Vagina (tissue), 2 donors: ENCODE measurements around the gene AASDHPPT. TPM values are rescaled to one million over a fixed set of nuclear protein-coding genes. Genes with fewer than 3 reads are reported as not detected.
A peak's percentile ranks its signal among the peaks of the same experiment; 100 is the strongest.

ENCODE experiments used
- DNase-seq, 2 donors: peaks; one replicate each; pipeline ENCODE4 v3.0.0-alpha.2; 2017; ENCODE audit errors: extremely low spot score in 2 of 2
- H3K27ac ChIP-seq: fragments of 200-600 bp; sonication (generic); one replicate; pipeline ENCODE4 v1.5.1; 2019
- H3K27me3 ChIP-seq: fragments of 200-600 bp; sonication (generic); one replicate; pipeline ENCODE4 v1.5.1; 2019
- H3K36me3 ChIP-seq, 2 donors: fragments of 200-600 bp; sonication (generic); one replicate each; pipeline ENCODE4 v1.5.1; 2017 to 2019
- H3K4me1 ChIP-seq: fragments of 200-600 bp; sonication (generic); one replicate; pipeline ENCODE4 v1.5.1; 2019
- H3K4me3 ChIP-seq, 2 donors: fragments of 200-600 bp; sonication (generic); 1 replicate in 1 of 2; 2 replicates in 1 of 2; pipeline ENCODE4 v1.5.1; 2016 to 2019
- H3K9me3 ChIP-seq: fragments of 200-600 bp; sonication (generic); one replicate; pipeline ENCODE4 v1.5.1; 2019
- POLR2A ChIP-seq, 2 donors: fragments of 450-650 bp; IDR thresholded peaks; one replicate each; pipeline ENCODE4 v1.6.1; 2017; ENCODE audit warnings: antibody characterized with exemption in 2 of 2, mild to moderate bottlenecking in 2 of 2, moderate library complexity in 2 of 2
- POLR2AphosphoS5 ChIP-seq, 2 donors: sonication (generic); formaldehyde crosslinking; IDR thresholded peaks; one replicate each; pipeline ENCODE4 v1.9.0; 2017; ENCODE audit warnings: antibody characterized with exemption in 2 of 2, mild to moderate bottlenecking in 2 of 2, low read depth in 1 of 2; ENCODE audit not compliant: insufficient read depth in 1 of 2
- intact Hi-C: fragments of 100-400 bp; cut with DNase I; formaldehyde crosslinking; loops from one replicate; pipeline ENCODE4 v1.15.1; 2023
- total RNA-seq: library from RNA; depleted of rRNA; stranded (reverse); fragments of >200 nt; gene quantifications from one replicate; pipeline ENCODE4 v1.2.3, GENCODE V29; 2016
- TF ChIP-seq, protein P1 (sequence below), 3 experiments: fragments of 450-650 bp in 2 of 3; fragments of 200-600 bp in 1 of 3; sonication (generic) in 1 of 3; IDR thresholded peaks; one replicate each; pipeline ENCODE4 v1.5.1; 2017 to 2019; ENCODE audit warnings: antibody characterized with exemption in 3 of 3, mild to moderate bottlenecking in 2 of 3, moderate library complexity in 2 of 3

AASDHPPT gene, protein sequence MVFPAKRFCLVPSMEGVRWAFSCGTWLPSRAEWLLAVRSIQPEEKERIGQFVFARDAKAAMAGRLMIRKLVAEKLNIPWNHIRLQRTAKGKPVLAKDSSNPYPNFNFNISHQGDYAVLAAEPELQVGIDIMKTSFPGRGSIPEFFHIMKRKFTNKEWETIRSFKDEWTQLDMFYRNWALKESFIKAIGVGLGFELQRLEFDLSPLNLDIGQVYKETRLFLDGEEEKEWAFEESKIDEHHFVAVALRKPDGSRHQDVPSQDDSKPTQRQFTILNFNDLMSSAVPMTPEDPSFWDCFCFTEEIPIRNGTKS
- 36.8 TPM for total RNA-seq

DNA sequence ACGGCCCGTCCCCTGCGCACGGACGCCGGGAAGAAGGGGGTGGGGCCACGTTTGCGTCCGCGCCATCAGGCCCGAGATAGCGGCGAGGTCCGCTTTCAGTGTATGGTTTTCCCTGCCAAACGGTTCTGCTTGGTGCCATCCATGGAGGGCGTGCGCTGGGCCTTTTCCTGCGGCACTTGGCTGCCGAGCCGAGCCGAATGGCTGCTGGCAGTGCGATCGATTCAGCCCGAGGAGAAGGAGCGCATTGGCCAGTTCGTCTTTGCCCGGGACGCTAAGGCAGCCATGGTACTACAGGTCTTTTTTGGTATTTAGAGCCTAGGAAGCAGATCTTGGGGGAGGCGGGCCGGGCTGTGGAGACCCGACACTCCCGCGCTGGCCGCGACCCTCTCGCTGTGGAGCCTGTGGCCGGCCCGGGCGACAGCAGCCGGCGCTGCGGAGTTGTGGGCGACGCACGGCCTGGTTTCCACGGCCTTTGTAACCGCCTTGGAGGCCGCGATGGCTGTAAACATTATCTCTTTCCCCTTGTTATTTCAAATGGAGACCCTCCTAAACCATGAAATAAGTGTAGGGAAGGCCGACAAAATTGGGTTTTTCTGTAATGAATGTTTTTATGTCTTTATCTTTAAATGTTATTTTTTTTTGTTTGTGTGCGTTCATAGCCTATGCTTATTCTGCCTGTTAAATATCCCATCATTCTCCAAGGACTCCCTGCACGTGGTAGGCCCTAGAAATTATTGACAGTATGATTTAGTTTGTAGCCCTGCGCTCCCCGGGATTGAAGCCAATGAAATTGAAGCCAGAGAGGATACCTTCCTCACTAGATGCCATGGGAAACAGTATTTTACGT is at the start of gene AASDHPPT:
AASDHPPT (plus strand) TSS at position 54 of the 847 bp plus-strand sequence; CDS start at position 103, 49 bp downstream.
- peak within 1 kb of the TSS; percentile 84 to 91 for H3K4me3 ChIP-seq
- H3K9me3 ChIP-seq = no peaks in the 10 kb centered on the region
- H3K27ac ChIP-seq = peak within 1 kb of the TSS; percentile 96
- H3K27me3 ChIP-seq = no peaks in the 10 kb centered on the region
- peaks cover 0 to 16% of the 10 kb centered on the region in 2 donors for H3K36me3 ChIP-seq
- TF ChIP-seq POLR2A (IDR thresholded peaks at IDR 0.05) (peak in 1 of 2 donors; percentile 66), POLR2AphosphoS5 (IDR thresholded peaks at IDR 0.05; ENCODE audit: insufficient read depth in 1 of 2, low read depth in 1 of 2) (peak; percentile 10 to 94)
- TF ChIP-seq, protein P1, sequence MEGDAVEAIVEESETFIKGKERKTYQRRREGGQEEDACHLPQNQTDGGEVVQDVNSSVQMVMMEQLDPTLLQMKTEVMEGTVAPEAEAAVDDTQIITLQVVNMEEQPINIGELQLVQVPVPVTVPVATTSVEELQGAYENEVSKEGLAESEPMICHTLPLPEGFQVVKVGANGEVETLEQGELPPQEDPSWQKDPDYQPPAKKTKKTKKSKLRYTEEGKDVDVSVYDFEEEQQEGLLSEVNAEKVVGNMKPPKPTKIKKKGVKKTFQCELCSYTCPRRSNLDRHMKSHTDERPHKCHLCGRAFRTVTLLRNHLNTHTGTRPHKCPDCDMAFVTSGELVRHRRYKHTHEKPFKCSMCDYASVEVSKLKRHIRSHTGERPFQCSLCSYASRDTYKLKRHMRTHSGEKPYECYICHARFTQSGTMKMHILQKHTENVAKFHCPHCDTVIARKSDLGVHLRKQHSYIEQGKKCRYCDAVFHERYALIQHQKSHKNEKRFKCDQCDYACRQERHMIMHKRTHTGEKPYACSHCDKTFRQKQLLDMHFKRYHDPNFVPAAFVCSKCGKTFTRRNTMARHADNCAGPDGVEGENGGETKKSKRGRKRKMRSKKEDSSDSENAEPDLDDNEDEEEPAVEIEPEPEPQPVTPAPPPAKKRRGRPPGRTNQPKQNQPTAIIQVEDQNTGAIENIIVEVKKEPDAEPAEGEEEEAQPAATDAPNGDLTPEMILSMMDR (IDR thresholded peaks at IDR 0.05) = no peak
- intact Hi-C loops = loop anchor here (1.0 kb wide), 1 partner anchor 57 kb away; no protein-coding TSS in a partner anchor
- H3K4me1 ChIP-seq = peaks cover 54% of the 10 kb centered on the region
- no peak for DNase-seq

DNA sequence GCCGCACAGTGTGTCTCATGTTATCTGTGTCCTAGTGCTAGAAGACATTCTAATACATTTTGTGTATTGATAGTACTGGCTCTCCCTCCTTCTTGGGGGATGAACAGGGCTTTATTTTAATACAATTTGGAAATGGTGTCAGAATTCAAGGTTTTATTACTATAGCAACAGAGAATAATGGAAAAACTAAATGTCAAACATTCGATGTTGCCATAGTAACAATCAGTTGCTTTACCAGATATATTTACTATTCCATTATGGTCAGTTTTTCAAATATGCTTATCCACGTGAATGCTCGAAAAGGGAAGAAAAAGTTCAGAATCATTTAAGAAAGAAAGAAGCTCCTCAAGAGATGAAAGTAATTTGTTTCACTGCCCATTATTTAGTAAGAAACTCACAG is 46.9 kb upstream of the AASDHPPT start:
- Histone ChIP-seq H3K9me3 (no peaks in the 10 kb centered on the region), H3K4me3 (no peak overlapping the region), H3K27ac (no peak overlapping the region), H3K27me3 (no peaks in the 10 kb centered on the region), H3K36me3 (no peaks in the 10 kb centered on the region), H3K4me1 (no peaks in the 10 kb centered on the region)
- DNase-seq = no peak
- TF ChIP-seq, protein P1 (IDR thresholded peaks at IDR 0.05) = no peak
- no peak for TF ChIP-seq POLR2AphosphoS5 (IDR thresholded peaks at IDR 0.05; ENCODE audit: insufficient read depth in 1 of 2, low read depth in 1 of 2)
- TF ChIP-seq POLR2A (IDR thresholded peaks at IDR 0.05) = no peak
- intact Hi-C loops = no loop called here

DNA sequence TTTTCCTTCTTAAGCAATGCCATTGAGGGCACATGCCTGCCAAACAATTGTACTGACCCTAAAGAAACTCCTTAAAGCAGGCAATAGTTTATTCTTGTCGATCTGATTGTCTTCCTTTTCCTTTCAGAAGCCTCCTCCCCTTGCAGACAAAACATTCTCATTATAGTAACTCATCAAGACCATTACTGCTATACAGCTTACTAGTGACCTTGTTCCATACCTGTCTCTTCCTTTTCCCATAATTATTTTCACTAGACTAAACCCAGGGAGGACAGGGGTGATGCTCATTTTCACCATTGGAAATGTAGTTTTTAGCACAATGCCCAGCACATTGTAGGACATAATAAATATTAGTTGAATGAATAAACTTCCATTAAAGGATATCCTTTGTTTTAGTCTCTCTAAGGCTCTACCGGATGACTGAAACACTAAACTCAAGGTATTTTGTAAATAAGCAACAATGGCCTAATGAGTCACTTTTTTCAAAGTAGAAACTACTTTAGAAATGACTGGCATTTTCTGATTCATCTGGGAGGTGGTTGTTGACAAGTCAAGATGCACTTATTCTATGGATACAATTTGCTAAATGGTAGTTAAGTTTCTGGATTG is 46.2 kb upstream of the AASDHPPT start:
- TF ChIP-seq, protein P1 (IDR thresholded peaks at IDR 0.05) = no peak
- H3K27ac ChIP-seq = no peak overlapping the region
- intact Hi-C loops = no loop called here

DNA sequence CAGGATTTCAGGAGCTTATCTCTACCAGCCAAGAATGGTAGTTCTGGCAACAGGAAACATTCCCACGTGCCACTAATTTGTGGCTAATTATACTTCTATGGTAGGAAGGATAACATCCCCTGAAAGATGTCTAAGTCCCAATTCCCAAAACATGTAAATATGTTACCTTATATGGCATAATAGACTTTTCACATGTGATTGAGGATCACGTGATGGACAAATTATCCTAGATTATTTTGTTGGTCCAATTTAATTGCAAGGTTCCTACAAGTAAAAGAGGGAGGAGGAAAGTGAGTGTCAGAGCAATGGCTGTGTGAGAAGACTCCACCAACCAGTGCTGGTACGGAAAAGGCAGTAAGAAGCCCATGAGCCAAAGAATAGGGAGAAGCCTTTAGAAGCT is 45.5 kb upstream of the AASDHPPT start:
- H3K4me3 ChIP-seq = no peak overlapping the region
- H3K36me3 ChIP-seq = no peaks in the 10 kb centered on the region
- DNase-seq = no peak
- no peaks in the 10 kb centered on the region for H3K9me3 ChIP-seq
- no peaks in the 10 kb centered on the region for H3K27me3 ChIP-seq
- H3K27ac ChIP-seq = no peak overlapping the region
- TF ChIP-seq, protein P1 (IDR thresholded peaks at IDR 0.05) = no peak
- TF ChIP-seq POLR2AphosphoS5 (IDR thresholded peaks at IDR 0.05; ENCODE audit: insufficient read depth in 1 of 2, low read depth in 1 of 2) (no peak), POLR2A (IDR thresholded peaks at IDR 0.05) (no peak)
- intact Hi-C loops = no loop called here
- H3K4me1 ChIP-seq = no peaks in the 10 kb centered on the region

More for the DNA sequence above, 46.2 kb upstream of the AASDHPPT start:
- Histone ChIP-seq H3K9me3 (no peaks in the 10 kb centered on the region), H3K36me3 (no peaks in the 10 kb centered on the region), H3K27me3 (no peaks in the 10 kb centered on the region), H3K4me3 (no peak overlapping the region), H3K4me1 (no peaks in the 10 kb centered on the region)
- no peak for DNase-seq
